ENCODE results near the gene GDPD2. TPM values are rescaled to one million over a fixed set of nuclear protein-coding genes. Genes with fewer than 3 reads are reported as not detected.

The GDPD2 gene
- total RNA-seq, 1 experiment from 2014 or later = 0.84 TPM

GRCh38 chrX:70470850-70471289 lies 47.8 kb downstream of the GDPD2 start:
- DNase-seq (ENCODE audit: low spot score) = no peak
- H3K27me3 ChIP-seq (replicated peaks; ENCODE audit: insufficient read depth, low read depth, low read length, poor library complexity) = no peaks in the 10 kb centered on the region
- BruUV-seq (replicated peaks) = no TSS peak
- no peak overlapping the region for H3K4me3 ChIP-seq (ENCODE audit: low read depth, low read length, poor library complexity, severe bottlenecking)
- no peaks in the 10 kb centered on the region for H3K36me3 ChIP-seq (ENCODE audit: insufficient read depth, low read length, poor library complexity, severe bottlenecking)
- no peaks in the 10 kb centered on the region for H3K9me3 ChIP-seq (ENCODE audit: low read depth, low read length, poor library complexity, severe bottlenecking)
- H3K4me1 ChIP-seq (ENCODE audit: insufficient read depth, low read length, poor library complexity, severe bottlenecking) = no peaks in the 10 kb centered on the region
- ChIA-PET CTCF (no interaction called here), POLR2A (ENCODE audit: low non-redundant PET) (no interaction called here)
- no peak overlapping the region for H3K27ac ChIP-seq (ENCODE audit: low read depth, low read length, poor library complexity, severe bottlenecking)
- intact Hi-C loops (cut with micrococcal nuclease; ENCODE audit: unreplicated experiment) = no loop called here
- no peak for TF ChIP-seq EZH2 (IDR thresholded peaks at IDR 0.05; ENCODE audit: borderline replicate concordance, low read depth, low read length, poor library complexity, severe bottlenecking)
- no peak for TF ChIP-seq CTCF (conservative IDR thresholded peaks at IDR 0.05; ENCODE audit: low read depth, low read length)

DNA sequence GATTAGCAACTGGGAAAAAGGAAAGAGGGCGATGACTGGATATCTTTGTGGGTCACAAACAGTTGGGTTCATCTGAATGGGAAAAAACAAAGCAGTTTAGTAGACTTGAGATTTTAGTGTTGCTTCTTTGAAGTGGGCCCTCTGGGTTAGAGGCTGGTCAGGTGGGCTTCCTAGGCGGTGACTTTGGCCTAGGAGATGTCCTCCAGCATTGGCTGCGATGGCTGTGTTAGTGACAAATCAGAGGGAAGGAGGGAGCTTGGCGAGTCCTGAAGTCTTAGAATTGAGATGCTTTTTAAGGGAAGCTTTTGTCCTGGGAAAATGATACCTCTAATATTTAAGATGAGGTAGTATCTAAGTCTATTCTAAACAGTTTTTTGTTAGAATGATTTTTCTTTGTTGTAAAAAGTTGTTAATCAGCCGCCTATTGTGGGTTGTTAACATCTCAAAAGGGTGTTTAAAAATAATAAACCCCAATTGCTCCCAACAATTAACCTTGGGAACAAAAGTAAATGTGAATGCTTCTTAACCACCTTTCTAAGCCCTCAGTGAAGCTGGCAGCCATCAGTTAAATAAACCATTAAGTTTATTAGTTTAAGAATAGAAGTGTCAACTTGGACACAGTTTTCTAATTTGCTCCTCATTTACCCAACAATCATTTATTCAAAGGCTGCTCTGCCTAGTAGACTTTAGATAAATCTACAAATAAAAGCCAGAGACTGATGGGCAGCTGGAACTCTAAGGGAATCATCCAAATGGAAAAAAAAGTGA lies 53.2 kb downstream of the GDPD2 start:
- DNase-seq (ENCODE audit: low spot score) = no peak
- Histone ChIP-seq H3K4me1 (ENCODE audit: insufficient read depth, low read length, poor library complexity, severe bottlenecking) (peaks cover 7% of the 10 kb centered on the region), H3K4me3 (ENCODE audit: low read depth, low read length, poor library complexity, severe bottlenecking) (no peak overlapping the region), H3K36me3 (ENCODE audit: insufficient read depth, low read length, poor library complexity, severe bottlenecking) (no peaks in the 10 kb centered on the region), H3K27ac (ENCODE audit: low read depth, low read length, poor library complexity, severe bottlenecking) (no peak overlapping the region), H3K9me3 (ENCODE audit: low read depth, low read length, poor library complexity, severe bottlenecking) (no peaks in the 10 kb centered on the region), H3K27me3 (replicated peaks; ENCODE audit: insufficient read depth, low read depth, low read length, poor library complexity) (peaks cover 3% of the 10 kb centered on the region)
- no peak for TF ChIP-seq EZH2 (IDR thresholded peaks at IDR 0.05; ENCODE audit: borderline replicate concordance, low read depth, low read length, poor library complexity, severe bottlenecking)
- no peak for TF ChIP-seq CTCF (conservative IDR thresholded peaks at IDR 0.05; ENCODE audit: low read depth, low read length)
- ChIA-PET CTCF (no interaction called here), POLR2A (ENCODE audit: low non-redundant PET) (no interaction called here)
- intact Hi-C loops (cut with micrococcal nuclease; ENCODE audit: unreplicated experiment) = no loop called here
- BruUV-seq (replicated peaks) = no TSS peak

- POLR2A ChIA-PET (ENCODE audit: low non-redundant PET) = no interaction called here
- CTCF ChIA-PET = no interaction called here
- BruUV-seq (replicated peaks) = no TSS peak
- Histone ChIP-seq H3K27ac (ENCODE audit: low read depth, low read length, poor library complexity, severe bottlenecking) (no peak overlapping the region), H3K9me3 (ENCODE audit: low read depth, low read length, poor library complexity, severe bottlenecking) (no peaks in the 10 kb centered on the region), H3K4me1 (ENCODE audit: insufficient read depth, low read length, poor library complexity, severe bottlenecking) (peaks cover 7% of the 10 kb centered on the region), H3K36me3 (ENCODE audit: insufficient read depth, low read length, poor library complexity, severe bottlenecking) (no peaks in the 10 kb centered on the region), H3K4me3 (ENCODE audit: low read depth, low read length, poor library complexity, severe bottlenecking) (no peak overlapping the region), H3K27me3 (replicated peaks; ENCODE audit: insufficient read depth, low read depth, low read length, poor library complexity) (peaks cover 3% of the 10 kb centered on the region)
- intact Hi-C loops (cut with micrococcal nuclease; ENCODE audit: unreplicated experiment) = no loop called here
- peak; percentile 54 for DNase-seq (ENCODE audit: low spot score)
- TF ChIP-seq CTCF (conservative IDR thresholded peaks at IDR 0.05; ENCODE audit: low read depth, low read length) = no peak
- TF ChIP-seq EZH2 (IDR thresholded peaks at IDR 0.05; ENCODE audit: borderline replicate concordance, low read depth, low read length, poor library complexity, severe bottlenecking) = no peak
Measured at GRCh38 chrX:70476934-70477733, 54.0 kb downstream of the GDPD2 start.
